Skin of body (tissue), 2 donors: ENCODE results near the gene LGI2. TPM values are rescaled to one million over a fixed set of nuclear protein-coding genes. Genes with fewer than 3 reads are reported as not detected.
A peak's percentile ranks its signal among the peaks of the same experiment; 100 is the strongest.

Source experiments
- DNase-seq: peaks from one replicate; lab custom pipeline; 2025; lab: John Stamatoyannopoulos, UW
- total RNA-seq: library from RNA; depleted of rRNA; stranded (reverse); fragments of >200 nt; gene quantifications from one replicate; pipeline ENCODE4 v1.2.3, GENCODE V29; 2014

The LGI2 gene
- total RNA-seq, 1 donor from 2014 or later = 0.69 TPM

GRCh38 chr4:24995346-24995919 is 35.3 kb downstream of the LGI2 start:
- no peak for DNase-seq

- no peak for DNase-seq
Observed at GRCh38 chr4:24993551-24994080, 37.1 kb downstream of the LGI2 start.

DNA sequence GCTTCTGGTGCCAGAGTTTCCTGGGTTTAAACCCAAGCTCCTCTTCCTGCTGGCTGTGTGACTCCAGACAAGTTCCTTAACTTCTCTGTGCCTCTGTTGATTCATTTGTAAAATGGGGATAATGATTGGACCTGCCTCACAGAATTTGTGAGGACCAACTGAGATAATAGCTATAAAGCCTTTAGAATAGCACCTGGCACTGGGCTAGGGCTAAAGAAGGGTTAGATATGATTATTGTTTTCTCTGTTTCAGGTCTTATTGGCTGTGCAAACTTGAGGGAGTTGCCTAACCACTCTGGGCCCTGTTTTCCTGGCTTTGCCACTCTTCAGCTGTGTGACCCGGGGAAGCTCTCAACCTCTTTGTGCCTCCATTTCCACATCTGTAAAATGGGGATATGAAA is 37.8 kb downstream of the LGI2 start:
- DNase-seq = no peak

- no peak for DNase-seq
Observed at GRCh38 chr4:24991015-24991414, 39.7 kb downstream of the LGI2 start.

GRCh38 chr4:24989327-24989726 is 41.4 kb downstream of the LGI2 start:
- DNase-seq = no peak

GRCh38 chr4:24988776-24989175 is 42.0 kb downstream of the LGI2 start:
- no peak for DNase-seq

DNA sequence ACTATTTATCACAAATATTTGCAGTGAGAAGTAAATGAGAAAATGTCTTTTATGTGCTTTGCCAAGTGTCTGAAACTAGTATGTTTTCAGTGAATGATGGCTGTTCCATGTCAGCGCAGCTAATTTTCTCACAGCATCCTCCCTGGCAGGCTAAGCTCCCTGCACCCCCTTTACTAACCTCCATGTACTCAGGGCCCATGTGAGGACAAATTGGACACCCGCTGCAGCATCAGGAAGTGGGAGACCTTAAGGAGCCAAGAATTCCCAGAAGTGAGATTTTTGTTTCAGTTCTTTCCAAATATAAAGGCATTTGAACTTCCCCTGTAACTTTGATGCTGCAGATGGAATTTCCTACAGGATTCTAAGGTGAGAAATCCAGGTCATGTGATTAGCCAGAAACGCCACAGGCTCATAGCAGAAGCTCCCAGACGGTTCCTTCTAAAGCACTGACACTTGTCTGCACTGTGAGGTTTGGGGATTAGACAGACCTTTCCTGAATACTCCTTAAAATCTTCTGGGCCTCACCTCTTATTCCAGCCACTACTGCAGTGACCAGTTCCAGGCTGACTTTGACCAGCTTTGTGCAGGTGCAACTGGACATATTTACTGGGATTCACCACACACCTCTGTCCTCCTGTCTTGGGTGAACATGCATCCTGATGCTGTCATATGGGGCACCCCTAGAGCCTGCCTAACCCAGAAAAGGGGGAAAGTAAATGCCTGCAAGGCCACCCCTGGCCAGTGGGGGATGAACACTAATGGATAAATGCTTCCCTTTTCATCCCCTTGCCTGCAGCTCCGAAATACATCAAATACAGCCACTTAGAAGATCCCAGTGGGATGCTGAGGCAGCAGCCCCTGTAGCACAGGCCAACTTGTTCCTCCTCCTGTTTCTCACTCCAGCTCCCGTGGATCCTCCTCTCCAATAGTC is 45.9 kb downstream of the LGI2 start:
- no peak for DNase-seq

GRCh38 chr4:24980740-24981139 is 50.0 kb downstream of the LGI2 start:
- DNase-seq = no peak

DNA sequence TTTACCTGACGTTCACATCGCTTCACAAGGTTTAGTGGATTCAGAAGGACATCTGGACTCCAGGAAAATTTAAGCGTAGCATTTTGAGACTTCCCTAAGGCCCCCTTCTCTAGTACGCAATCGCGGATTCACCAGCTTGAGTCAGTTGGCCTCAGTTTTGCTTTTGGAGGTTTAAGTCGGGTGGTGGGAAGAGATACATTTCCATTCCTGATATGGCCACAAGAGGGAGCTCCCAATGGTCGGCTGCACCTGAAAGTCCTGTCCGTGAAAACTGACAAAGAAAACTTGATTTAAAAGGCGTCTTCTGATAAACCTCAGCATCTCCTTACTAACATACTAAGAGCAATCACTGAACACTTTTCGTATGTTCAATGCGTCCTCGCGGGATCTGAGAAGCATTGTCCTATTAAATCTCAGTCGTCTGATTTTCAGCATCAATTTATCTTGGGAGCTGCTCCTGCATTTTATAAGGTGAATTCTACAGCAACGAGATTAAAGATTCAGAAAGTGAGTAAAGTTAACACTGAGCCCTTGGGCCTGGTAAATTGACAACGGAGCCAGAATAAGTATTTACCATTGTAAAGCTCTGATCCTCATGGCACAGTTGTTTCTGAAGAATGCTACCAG is 50.6 kb downstream of the LGI2 start:
- DNase-seq = peak; percentile 67

DNA sequence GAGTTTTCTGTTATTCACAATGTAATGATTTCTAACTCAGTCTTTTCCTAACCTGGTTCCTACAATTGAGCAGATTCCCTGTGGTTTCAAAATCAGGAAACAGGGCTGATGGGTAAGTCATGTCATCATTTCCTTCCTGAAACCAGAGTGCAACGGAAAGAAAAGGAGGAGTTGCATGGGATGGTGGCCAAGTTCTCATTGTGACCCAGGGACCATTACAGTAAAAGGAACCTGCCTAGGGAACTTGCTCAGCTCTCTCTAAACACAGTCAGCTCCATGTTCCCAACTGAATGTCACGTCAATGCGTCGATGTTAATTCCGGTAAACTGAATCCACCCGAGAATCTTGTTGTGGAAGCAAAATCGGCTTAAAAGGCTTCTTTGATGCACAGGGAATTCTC is 51.2 kb downstream of the LGI2 start:
- DNase-seq = peak; percentile 63

- no peak for DNase-seq
Observed at GRCh38 chr4:24978291-24979075, 52.3 kb downstream of the LGI2 start.

- DNase-seq = no peak
Observed at GRCh38 chr4:24975510-24975909, 55.2 kb downstream of the LGI2 start.

DNA sequence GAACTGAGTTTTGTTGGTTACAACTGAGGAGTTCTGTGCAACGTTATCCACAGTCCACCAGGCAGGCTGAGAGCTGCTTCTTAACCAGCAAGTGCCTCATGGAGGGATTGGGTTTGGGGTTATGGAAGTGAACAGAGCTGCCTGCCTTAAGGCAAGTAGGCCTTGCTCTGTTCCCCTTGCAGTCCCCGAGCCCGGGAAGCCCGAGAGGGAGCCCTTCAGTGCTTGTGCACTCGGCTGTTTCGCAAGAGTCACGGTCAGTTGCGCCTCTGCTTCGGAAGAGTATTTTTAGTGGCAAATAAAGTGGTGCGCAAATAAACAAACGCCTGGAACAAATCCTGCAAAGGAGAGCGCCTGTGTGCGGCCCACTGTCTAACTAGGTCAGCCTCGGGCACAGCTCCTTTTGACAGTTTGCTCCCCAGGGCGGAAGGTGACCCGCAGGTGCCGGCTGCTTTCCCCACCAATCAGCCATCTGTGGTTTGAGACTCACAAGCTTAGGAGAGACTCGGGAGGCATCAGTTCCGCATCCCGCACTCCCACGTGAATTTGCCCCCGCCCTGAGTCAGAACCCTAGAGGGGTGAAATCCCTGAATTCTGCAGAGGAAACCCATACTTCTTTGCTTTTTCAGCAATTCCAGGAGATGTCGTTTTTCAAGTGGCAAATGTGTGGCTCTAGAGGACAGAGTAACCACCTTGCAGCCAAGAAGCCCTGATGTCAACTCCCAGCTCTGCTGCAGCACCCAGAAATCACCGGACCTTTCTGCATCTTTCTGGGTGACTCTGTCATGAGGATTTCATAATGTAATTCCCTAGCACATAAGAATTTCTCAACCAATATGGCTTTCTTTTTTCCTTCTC is 56.8 kb downstream of the LGI2 start:
- DNase-seq = no peak

DNA sequence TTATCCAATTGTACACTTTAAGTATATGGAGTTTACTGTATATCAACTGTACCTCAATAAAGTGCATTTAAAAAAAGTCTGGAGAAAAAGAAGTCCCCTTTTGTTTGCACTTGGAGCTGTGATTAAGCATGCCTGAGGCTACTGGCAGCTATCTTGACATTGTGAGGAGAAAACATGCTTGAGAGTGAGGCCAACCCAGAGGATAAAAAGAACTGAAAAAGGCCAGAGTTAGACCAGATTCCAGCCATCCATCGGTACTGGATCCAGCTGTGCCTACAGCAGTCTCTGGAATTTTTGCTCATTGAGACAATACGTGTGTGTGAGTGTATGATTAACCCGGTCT is 57.4 kb downstream of the LGI2 start:
- DNase-seq = no peak

DNA sequence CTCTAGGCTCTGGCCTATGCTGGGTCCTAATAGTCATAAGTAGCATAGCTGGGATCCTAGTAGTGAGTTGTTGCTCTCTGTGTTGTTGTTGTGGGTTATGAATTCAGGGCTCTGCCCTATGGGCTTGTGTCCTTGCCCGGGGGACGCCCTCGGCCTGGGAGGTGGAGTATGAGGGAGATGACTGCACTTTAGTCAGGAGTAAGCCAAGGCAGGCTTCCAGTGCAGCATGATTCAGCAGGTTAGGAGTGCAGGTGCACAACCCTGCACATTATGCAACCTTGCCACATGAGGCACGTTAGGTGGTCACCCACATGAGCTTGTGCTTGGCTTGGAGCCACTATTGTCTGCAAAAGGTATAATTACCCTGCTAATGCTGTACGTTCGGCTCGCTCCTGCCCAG is 59.6 kb downstream of the LGI2 start:
- DNase-seq = no peak

DNA sequence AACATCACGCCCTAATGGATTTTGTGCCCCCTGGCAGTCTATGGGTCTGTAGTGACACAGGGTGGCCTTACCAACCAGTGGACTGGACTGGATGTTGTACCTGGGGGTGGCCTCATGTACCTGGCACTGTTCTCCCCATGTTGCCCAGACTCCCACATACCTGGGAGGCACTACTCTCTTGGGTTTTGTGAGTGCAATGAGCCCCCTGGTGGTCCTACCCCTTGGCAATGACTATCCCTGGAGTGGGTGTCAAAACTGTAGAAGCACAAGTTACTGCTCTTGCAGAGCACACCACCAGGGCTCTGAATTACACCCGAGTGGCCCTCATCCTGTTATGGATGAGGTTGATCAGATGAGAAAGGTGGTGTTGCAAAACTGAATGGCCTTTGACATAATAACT is 60.1 kb downstream of the LGI2 start:
- DNase-seq = no peak

DNA sequence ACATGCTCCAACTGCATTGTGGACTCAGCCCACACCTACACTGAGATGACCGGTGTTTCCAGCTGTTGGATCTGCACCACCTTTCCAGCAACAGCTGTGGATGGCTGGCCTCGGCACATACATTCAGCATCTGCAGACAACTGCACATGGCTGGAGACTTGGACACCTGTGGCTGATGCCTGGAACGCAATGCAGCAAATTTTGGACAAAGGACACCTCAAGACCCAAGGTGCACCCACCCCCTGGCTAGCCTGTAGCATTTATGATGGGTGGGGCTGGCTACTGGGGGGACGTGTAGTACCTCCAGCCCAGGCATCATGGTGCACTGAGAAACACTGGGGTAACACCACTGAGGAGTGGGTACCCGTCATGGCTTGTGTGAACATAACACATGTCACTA is 60.6 kb downstream of the LGI2 start:
- no peak for DNase-seq

- no peak for DNase-seq
Observed at GRCh38 chr4:24969486-24969885, 61.3 kb downstream of the LGI2 start.

GRCh38 chr4:24968992-24969391 is 61.8 kb downstream of the LGI2 start:
- DNase-seq = no peak

DNA sequence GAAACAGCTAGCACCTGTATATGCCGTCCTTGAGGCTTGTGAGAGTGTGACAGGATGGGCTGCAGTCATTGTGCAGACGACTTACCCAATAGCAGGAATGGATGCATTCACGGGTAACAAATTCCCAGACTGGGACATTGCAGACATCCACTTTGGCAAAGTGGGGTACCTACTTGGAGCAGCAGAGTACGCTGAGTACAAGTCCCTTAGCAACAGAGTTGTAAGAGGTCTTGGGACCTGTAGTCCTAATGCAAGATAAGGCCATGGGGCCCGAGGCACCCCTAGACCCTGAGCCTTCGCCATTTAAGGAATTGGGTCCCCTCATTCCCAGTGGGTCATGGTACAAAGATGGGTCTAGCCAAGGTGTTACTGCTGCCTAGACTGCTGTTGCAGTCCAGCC is 62.5 kb downstream of the LGI2 start:
- no peak for DNase-seq

DNA sequence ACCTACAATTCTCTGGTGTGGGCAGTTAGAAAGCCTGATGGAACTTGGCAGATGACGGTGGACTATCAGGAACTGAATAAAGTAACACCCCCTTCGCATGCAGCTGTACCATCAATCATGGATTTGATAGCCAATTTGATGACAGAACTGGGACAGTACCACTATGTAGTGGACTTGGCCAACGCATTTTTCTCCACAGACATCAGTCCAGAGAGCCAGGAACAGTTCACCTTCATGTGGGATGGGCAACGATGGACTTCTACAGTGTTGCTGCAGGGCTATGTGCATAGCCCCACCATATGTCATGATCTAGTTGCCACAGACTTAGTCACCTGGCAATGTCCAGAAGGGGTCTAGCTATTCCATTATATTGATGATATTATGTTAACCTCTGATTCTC is 63.4 kb downstream of the LGI2 start:
- DNase-seq = no peak
